H9 (cell line): Measurements from ENCODE around the gene ATAD3B. TPM values are rescaled to one million over a fixed set of nuclear protein-coding genes. Genes with fewer than 3 reads are reported as not detected.

Source experiments
- DNase-seq: peaks from one replicate; pipeline ENCODE4 v3.0.0-alpha.2; 2017
- H2AFZ ChIP-seq: one replicate; pipeline ENCODE4 v1.6.1; 2013; ENCODE audit warnings: mild to moderate bottlenecking, low read length, control low read depth, moderate library complexity
- H2AK5ac ChIP-seq: 2 replicates; pipeline ENCODE4 v1.6.1; 2013; ENCODE audit warnings: low read length, control low read depth, mixed read lengths; ENCODE audit not compliant: insufficient read length
- H2BK120ac ChIP-seq: one replicate; pipeline ENCODE4 v1.6.1; 2013; ENCODE audit warnings: low read depth, mild to moderate bottlenecking, low read length, control low read depth, inconsistent platforms; ENCODE audit not compliant: poor library complexity, severe bottlenecking
- H2BK12ac ChIP-seq: 2 replicates; pipeline ENCODE4 v1.6.1; 2013; ENCODE audit warnings: low read length, control low read depth, mixed read lengths, low read depth; ENCODE audit not compliant: insufficient read length
- H2BK15ac ChIP-seq: 2 replicates; pipeline ENCODE4 v1.6.1; 2013; ENCODE audit warnings: low read depth, low read length, control low read depth
- H2BK20ac ChIP-seq: one replicate; pipeline ENCODE4 v1.6.1; 2013; ENCODE audit warnings: low read depth, mild to moderate bottlenecking, low read length, control low read depth, inconsistent platforms; ENCODE audit not compliant: poor library complexity, severe bottlenecking
- H2BK5ac ChIP-seq: 2 replicates; pipeline ENCODE4 v1.6.1; 2013; ENCODE audit warnings: low read length, control low read depth, mixed read lengths; ENCODE audit not compliant: insufficient read length
- H3K14ac ChIP-seq: 2 replicates; pipeline ENCODE4 v1.6.1; 2013; ENCODE audit warnings: low read length, control low read depth; ENCODE audit not compliant: insufficient read depth
- H3K18ac ChIP-seq: 2 replicates; pipeline ENCODE4 v1.6.1; 2013; ENCODE audit warnings: low read depth, mild to moderate bottlenecking, mixed read lengths, low read length, control low read depth; ENCODE audit not compliant: insufficient read length
- H3K23ac ChIP-seq: 2 replicates; pipeline ENCODE4 v1.6.1; 2013; ENCODE audit warnings: low read length, control low read depth, mixed read lengths, low read depth; ENCODE audit not compliant: insufficient read length
- H3K23me2 ChIP-seq: 2 replicates; pipeline ENCODE4 v1.6.1; 2013; ENCODE audit warnings: low read depth, mild to moderate bottlenecking, mixed read lengths, low read length, control low read depth; ENCODE audit not compliant: insufficient read length, poor library complexity, severe bottlenecking
- H3K27ac ChIP-seq: 2 replicates; pipeline ENCODE4 v1.5.1; 2013; ENCODE audit warnings: low read length, control low read depth, mixed read lengths, low read depth; ENCODE audit not compliant: insufficient read length
- H3K27me3 ChIP-seq: 2 replicates; pipeline ENCODE4 v1.6.1; 2013; ENCODE audit warnings: low read length, control low read depth, inconsistent platforms; ENCODE audit not compliant: insufficient read depth
- H3K4ac ChIP-seq: 2 replicates; pipeline ENCODE4 v1.6.1; 2013; ENCODE audit warnings: low read depth, mild to moderate bottlenecking, control low read depth, inconsistent platforms, low read length, moderate library complexity
- H3K4me1 ChIP-seq: 2 replicates; pipeline ENCODE4 v1.6.1; 2013; ENCODE audit warnings: low read length, control low read depth, inconsistent platforms; ENCODE audit not compliant: insufficient read depth
- H3K4me2 ChIP-seq: 2 replicates; pipeline ENCODE4 v1.6.1; 2013; ENCODE audit warnings: low read length, control low read depth, mixed read lengths; ENCODE audit not compliant: insufficient read length, insufficient read depth
- H3K56ac ChIP-seq: 2 replicates; pipeline ENCODE4 v1.6.1; 2013; ENCODE audit warnings: low read depth, mild to moderate bottlenecking, mixed read lengths, low read length, control low read depth; ENCODE audit not compliant: insufficient read length
- H3K79me1 ChIP-seq: 2 replicates; pipeline ENCODE4 v1.6.1; 2013; ENCODE audit warnings: low read depth, mild to moderate bottlenecking, moderate library complexity, low read length, control low read depth, inconsistent platforms; ENCODE audit not compliant: insufficient read depth, poor library complexity, severe bottlenecking
- H3K79me2 ChIP-seq: 2 replicates; pipeline ENCODE4 v1.6.1; 2013; ENCODE audit warnings: low read length, control low read depth, inconsistent platforms; ENCODE audit not compliant: insufficient read depth
- H3K9ac ChIP-seq: 2 replicates; pipeline ENCODE4 v1.6.1; 2013; ENCODE audit warnings: low read length, control low read depth, mixed read lengths; ENCODE audit not compliant: insufficient read length; ENCODE audit errors: extremely low read depth
- H3K9me3 ChIP-seq: one replicate; pipeline ENCODE4 v1.6.1; 2013; ENCODE audit warnings: low read depth, low read length, inconsistent platforms; ENCODE audit not compliant: control insufficient read depth
- H3T11ph ChIP-seq: one replicate; pipeline ENCODE4 v1.6.1; 2013; ENCODE audit warnings: mild to moderate bottlenecking, low read length, control low read depth, inconsistent platforms
- H4K20me1 ChIP-seq: one replicate; pipeline ENCODE4 v1.6.1; 2013; ENCODE audit not compliant: control insufficient read depth, insufficient read length, insufficient read depth
- H4K5ac ChIP-seq: 2 replicates; pipeline ENCODE4 v1.6.1; 2013; ENCODE audit warnings: low read depth, mild to moderate bottlenecking, mixed read lengths, low read length, control low read depth; ENCODE audit not compliant: insufficient read length
- H4K8ac ChIP-seq: replicated peaks from 2 replicates; pipeline ENCODE4 v1.6.1; 2013; ENCODE audit warnings: low read length, control low read depth, mixed read lengths, low read depth; ENCODE audit not compliant: insufficient read length
- H4K91ac ChIP-seq: 2 replicates; pipeline ENCODE4 v1.6.1; 2013; ENCODE audit warnings: low read depth, mild to moderate bottlenecking, moderate library complexity, mixed read lengths, low read length, control low read depth; ENCODE audit not compliant: insufficient read length
- H3K27ac Mint-ChIP-seq, 3 experiments: 2 replicates in 2 of 3; 3 replicates in 1 of 3; pipeline ENCODE4 v1.8.0; 2020 to 2021; ENCODE audit warnings: mixed read lengths in 3 of 3, mild to moderate bottlenecking in 1 of 3, moderate library complexity in 1 of 3
- H3K27me3 Mint-ChIP-seq: 2 replicates; pipeline ENCODE4 v1.8.0; 2021; ENCODE audit warnings: low read depth, mild to moderate bottlenecking, moderate library complexity, mixed read lengths
- H3K36me3 Mint-ChIP-seq, 3 experiments: 2 replicates in 2 of 3; 3 replicates in 1 of 3; pipeline ENCODE4 v1.8.0; 2020 to 2021; ENCODE audit warnings: low read depth in 3 of 3, mixed read lengths in 3 of 3; ENCODE audit not compliant: insufficient read depth in 1 of 3
- H3K4me1 Mint-ChIP-seq, 2 experiments: 2 replicates each; pipeline ENCODE4 v1.8.0; 2020; ENCODE audit warnings: mixed read lengths in 2 of 2
- H3K4me3 Mint-ChIP-seq, 2 experiments: 2 replicates in 1 of 2; 3 replicates in 1 of 2; pipeline ENCODE4 v1.8.0; 2020 to 2021; ENCODE audit warnings: mild to moderate bottlenecking in 2 of 2, mixed read lengths in 2 of 2, moderate library complexity in 1 of 2
- H3K9me3 Mint-ChIP-seq, 2 experiments: 2 replicates in 1 of 2; 3 replicates in 1 of 2; pipeline ENCODE4 v1.8.0; 2020; ENCODE audit warnings: mild to moderate bottlenecking in 2 of 2, mixed read lengths in 2 of 2, moderate library complexity in 1 of 2
- CTCF ChIP-seq: fragments of 200-600 bp; sonication (generic); conservative IDR thresholded peaks from 3 replicates; pipeline ENCODE4 v1.8.0; 2021; ENCODE audit warnings: antibody characterized with exemption, mild to moderate bottlenecking
- WGBS: extraction: QIAGEN DNeasy Blood & Tissue Kit; methylation state at CpG from one replicate; pipeline ENCODE4 v1.1.7; 2013; ENCODE audit warnings: missing lambda C conversion rate, low lambda C conversion rate, mixed read lengths; ENCODE audit not compliant: insufficient read length; ENCODE audit errors: extremely low coverage; 5-methylcytosine and 5-hydroxymethylcytosine counted together
- total RNA-seq: library from RNA; stranded (reverse); gene quantifications from 2 replicates; pipeline ENCODE4 v1.2.1, GENCODE V29; 2021

Gene ATAD3B
- total RNA-seq, 1 experiment from 2014 or later, result 78.6 TPM

GRCh38 chr1:1487701-1488100, 16.1 kb downstream of the ATAD3B start:
- Histone ChIP-seq H4K5ac (no peak overlapping the region), H3K4me1 (no peaks in the 10 kb centered on the region), H2BK20ac (no peak overlapping the region), H3K18ac (no peak overlapping the region), H4K8ac (no peak overlapping the region), H3K79me1 (no peaks in the 10 kb centered on the region), H3K9ac (no peak overlapping the region), H3K9me3 (no peaks in the 10 kb centered on the region), H2BK15ac (no peak overlapping the region), H3K27ac (no peak overlapping the region), H3K79me2 (no peaks in the 10 kb centered on the region), H3K14ac (no peak overlapping the region; the same call in 1 of the 2 replicates), H3K23ac (no peak overlapping the region), H4K91ac (no peak overlapping the region), H4K20me1 (no peaks in the 10 kb centered on the region), H2AK5ac (no peak overlapping the region), H2BK5ac (no peak overlapping the region), H3K27me3 (no peaks in the 10 kb centered on the region), H3K4ac (no peak overlapping the region), H3K23me2 (no peaks in the 10 kb centered on the region), H2AFZ (no peak overlapping the region), H3K4me2 (no peak overlapping the region), H3K56ac (no peak overlapping the region), H2BK120ac (no peak overlapping the region), H2BK12ac (no peak overlapping the region), H3T11ph (no peak overlapping the region)
- Mint-ChIP-seq H3K4me3 (no peak overlapping the region), H3K9me3 (peaks cover 2 to 6% of the 10 kb centered on the region in 2 experiments; a peak in 3 of 5 replicates), H3K4me1 (no peaks in the 10 kb centered on the region), H3K27me3 (no peaks in the 10 kb centered on the region), H3K27ac (no peak overlapping the region), H3K36me3 (peaks cover 39 to 74% (median 57%) of the 10 kb centered on the region in 3 experiments)
- no CpG with 5 or more reads among the region's 18 CpGs for WGBS
- no peak for DNase-seq
- TF ChIP-seq CTCF, result no peak
